GM18873 (cell line): Measurements from ENCODE around the gene COL6A3.
"Not testable (repeated sequence)": the region's sequence is repeated elsewhere in the genome, so short reads cannot be mapped to it uniquely, and the experiment has no call there.

ENCODE experiments used
- ATAC-seq: cut with Tn5 transposase; IDR thresholded peaks from one replicate; pipeline ENCODE4 v1.9.1; 2021; ENCODE audit warnings: mild to moderate bottlenecking, moderate library complexity, moderate number of reproducible peaks; ENCODE audit not compliant: unreplicated experiment, low FRiP score

The COL6A3 gene

DNA sequence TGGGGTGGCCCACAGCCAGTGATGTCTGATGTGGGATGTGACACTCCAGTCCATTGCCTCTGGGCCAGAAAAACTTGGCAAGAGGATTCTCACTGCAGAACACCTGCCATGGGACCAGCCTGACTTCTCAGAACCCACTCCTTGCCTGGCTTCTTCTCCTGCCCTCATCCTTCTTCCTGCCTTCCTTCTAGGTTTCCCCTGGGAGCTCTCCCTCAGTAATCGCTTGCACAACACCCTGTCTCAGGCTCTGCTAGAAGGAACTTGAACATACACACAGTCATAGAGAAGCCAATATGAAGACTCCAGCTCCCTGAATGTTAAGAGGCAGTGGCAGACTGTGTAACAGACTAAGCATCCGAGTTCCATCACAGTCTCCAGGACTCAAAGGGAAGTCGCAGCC, 4.3 kb upstream of the COL6A3 start:
- ATAC-seq, result no peak

DNA sequence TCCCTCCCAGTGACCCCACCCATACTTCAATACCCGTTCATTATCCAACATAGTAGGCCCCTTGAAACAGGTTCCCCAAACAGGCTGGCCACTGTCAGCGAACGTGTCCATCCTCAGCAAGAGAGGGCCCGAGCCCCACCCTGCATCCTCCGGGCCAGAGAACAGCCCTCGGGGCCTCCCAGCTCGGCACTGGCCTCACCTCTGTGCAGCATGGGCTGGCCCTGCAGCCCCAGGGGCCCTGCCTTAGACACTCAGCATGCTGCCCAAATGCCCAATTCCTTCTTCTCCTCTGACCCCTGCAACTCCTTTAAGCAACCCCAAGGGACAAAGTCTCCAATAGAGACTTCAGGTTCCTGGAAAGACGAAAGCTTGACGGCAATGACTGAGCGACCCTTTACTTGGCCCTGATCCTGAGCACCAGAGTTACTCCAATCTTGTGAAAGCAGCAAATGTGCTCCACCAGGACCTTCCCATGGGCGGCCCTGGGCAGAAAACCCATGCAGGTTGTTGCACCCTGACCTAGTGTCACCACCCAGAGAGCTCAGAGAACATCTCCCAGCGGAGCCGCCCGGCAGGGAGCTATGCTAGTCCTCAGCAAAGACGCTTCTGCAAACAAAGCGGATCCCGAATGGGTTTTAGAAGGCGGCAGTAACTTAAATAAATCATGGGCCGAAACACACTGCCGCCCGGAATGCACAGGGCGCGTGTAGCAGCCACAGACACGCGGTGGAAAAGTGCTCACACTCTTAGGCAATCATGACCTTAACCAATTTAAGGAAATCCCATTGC, 782 bp downstream of the COL6A3 start:
- no peak for ATAC-seq

DNA sequence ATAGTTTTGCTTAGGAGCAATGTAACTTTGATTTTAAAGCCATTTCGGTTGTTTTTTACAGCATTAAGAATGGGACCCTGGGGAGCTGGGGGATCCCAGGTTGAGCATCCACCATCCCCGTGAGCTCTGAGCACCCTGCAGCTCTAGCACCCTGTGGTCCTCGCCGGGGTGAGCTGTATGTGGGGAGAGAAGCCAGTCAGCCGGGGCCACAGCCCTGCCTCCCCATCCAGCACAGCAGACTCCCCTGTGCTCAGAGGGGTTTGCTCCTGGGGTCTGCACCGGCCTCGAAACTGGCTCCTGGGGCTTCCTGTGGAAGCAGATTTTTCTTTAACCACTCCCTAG, 1.3 kb downstream of the COL6A3 start:
- ATAC-seq, result no peak

DNA sequence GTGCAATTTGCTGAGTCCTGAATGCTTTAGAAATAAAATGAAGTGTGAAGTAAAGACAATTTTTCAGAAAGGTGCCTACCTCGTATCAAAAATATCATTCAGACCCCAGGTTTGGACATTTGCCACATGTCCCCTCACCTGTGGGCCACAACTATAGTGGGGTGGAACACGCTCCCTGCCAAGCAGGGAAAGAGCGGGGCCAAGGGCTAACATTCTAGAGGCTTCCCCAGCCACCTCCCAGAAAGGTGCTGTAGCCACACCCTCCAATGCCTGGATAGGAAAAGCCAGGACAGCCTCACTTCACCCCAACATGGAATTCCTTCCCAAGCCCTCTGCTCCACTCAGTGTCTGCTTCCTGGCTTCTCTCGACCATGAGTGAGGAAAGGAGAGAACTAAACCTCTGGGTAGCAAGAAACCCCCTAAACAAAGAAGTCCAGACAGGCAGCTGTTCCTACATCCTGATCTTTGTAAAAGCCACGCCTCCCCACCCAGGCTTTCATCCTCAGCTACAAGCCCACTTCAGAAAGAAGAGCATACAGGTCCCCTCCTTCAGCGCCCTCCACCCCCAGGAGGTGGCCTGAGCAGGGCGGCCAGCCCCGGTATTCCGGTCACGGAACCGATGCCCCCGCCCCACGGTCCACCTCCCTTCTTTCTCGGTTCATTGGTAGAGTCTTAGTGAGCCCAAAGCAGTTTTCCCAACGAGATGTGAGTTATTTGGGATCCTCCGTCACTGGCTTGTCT, 2.1 kb downstream of the COL6A3 start:
- ATAC-seq, result no peak

DNA sequence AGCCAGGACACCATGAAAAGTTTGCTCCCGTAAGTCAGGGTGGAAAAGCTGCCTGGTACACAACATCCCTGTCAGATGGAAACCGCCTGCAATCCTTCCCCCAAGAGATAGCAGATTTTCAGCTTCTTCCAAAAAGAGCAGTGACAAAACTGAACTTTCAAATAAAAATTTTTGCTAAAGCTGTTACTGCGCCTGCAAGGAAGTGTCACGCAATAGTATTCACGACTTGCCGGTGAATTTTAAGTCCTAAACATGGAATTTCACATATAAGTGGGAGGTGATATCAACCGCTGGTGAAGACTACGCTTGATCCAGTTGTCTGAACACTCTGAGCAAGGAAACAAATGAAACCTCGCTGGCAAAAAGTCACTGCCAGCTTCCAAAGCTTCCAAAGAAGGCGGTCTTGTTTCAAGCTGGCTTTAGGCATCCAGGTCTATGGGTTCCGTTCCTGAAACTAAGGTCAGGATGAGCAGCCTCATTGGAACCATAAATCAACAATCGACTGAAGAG, 2.8 kb downstream of the COL6A3 start:
- no peak for ATAC-seq

DNA sequence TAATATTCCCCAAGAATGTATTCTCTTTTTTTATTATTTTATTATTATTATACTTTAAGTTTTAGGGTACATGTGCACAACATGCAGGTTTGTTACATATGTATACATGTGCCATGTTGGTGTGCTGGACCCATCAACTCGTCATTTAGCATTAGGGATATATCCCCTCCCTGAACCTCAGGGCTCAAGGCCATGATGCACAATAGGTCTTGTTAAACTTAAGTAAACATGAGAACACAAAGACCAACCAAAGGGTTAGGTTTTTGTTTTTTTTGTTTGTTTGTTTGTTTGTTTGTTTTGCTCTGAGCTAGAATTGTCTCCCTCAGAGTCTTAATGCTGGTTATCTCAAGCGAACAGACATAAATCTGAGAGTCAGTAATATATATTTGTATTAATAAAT, 4.7 kb downstream of the COL6A3 start:
- ATAC-seq, result not testable (repeated sequence)

DNA sequence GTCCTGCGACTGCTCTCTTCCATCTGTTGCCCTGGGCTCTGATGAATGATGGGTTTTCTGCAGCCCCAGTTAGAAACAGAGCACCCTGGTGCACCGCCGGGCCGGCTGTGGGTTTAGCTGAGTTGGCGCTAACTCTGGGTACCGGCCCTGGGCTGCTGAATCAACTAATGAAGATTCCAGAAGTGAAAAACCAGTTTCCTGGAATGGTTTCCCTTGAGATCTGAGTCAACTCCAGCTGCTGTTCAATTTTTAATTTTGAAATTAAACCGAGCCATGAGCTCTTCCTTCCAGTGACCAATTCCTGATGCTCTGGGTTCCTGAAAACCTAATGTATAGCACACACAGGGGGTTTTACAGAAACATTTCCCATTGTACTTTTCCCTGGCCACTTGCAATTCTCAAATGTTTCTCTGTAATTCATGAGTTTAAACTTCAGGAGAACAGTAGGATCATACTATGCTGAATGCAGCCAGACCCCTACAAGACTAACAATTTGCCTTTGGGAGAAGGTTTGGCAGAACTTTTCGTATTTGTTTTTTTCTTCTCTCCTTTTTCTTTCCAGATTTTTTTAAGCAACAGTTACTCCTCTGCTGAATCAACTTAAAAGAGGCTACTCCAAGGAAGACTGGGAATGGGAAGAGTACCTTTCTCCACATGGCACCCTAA, 5.5 kb downstream of the COL6A3 start:
- ATAC-seq, result no peak

DNA sequence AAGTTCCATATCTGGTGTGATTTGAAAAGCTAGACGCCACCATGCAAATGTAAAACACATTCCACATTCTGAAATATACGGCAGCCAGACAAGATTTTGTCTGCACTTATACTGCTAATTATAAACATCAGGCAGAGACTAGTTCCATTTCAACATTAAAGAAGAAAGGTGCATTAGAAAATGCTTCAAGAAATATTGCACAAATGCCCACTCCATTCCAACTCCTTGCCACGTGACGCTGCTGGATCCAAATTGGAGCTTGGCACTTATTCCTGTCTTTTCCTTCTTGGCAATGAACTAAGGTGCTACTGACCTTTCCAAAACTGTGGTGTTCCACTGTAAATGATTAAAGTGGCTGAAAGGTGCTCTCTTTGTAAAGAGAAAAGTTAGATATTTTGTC, 6.3 kb downstream of the COL6A3 start:
- no peak for ATAC-seq

DNA sequence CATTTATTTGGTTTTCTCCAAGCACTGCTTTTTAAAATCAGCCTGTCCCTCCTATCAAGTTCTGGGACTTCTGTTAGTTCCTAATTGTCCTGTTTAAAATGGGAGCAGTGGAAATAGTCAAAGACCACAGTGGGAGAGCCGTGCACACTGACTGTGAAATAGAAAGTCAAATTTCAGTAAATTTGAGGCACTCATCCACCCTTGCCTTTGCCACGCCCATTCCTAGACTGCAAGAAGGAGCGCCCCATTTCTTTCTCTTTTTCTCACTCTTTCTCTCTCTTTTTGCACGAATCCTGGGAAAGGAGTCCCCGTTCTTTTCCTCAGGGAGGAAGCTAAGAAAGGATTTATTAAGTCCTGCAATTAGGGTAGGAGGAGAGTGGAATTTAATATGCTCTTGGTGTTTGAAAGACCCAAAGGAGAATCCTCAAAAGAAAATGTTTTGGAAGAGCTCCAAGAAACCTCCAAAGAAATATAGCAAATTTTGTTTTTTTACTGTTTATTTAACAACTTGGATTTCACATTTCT, 7.5 kb downstream of the COL6A3 start:
- ATAC-seq, result no peak

DNA sequence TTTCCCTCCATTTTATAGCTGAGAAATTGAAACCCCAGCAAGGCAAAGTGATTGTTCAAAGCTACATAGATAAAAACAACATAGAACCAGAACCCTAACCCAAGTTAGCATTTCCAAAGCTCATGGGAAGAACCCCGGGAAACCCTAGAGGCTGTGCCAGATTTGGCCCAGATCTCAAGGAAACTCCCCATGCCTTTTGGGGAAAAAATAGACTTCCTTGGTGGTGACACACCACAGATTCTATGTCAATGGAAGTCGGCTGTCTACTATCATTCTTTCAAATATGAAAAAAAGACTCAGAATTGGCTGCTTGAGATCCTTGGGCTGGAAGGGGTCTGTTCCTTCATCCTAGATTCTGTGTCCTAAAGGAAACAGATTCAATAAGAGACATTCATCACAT, 8.4 kb downstream of the COL6A3 start:
- no peak for ATAC-seq

DNA sequence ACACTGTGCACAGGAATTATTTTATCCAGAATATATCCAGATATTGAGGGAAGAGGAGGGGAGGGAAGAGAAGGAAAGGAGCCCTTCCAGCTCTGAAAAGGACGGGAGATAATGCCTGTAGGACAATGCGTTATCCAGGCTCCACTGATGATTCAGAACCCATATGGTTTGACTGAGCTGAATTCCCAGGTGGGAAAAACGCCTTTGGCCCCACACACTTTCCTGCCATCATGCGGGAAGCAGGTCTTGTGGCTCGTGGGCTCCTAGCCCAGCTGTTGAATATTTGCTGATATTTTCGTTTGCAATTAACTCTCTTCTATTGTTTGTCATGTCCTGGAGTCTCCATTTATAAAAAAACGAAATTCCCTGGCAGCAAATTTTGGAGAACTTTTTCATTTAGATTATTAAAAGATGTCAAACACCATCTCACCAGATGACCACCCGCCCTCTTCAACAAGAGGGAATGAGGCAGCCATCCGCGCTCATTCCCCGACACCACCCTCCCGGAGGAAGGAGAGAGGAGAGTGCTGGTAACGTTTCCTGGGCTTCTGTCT, 8.9 kb downstream of the COL6A3 start:
- ATAC-seq, result no peak

DNA sequence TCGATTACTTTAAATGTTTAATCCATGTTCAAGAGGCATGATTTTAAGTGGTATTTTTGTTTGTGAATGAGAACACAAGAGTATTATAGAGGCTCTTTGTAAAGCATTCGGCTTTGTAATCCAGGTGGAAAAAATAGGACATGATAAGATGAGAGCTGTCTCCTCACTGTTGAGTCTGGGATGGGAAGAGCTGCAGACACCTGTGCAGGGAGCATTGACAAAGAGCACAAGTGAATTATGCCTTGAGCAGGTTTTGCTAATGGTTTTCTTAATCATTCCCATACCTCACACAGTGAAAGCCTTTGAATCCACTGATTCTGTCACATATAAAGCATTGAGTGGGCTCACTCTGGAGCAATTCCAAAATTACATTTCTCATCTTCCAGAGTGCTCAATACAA, 9.6 kb downstream of the COL6A3 start:
- no peak for ATAC-seq

DNA sequence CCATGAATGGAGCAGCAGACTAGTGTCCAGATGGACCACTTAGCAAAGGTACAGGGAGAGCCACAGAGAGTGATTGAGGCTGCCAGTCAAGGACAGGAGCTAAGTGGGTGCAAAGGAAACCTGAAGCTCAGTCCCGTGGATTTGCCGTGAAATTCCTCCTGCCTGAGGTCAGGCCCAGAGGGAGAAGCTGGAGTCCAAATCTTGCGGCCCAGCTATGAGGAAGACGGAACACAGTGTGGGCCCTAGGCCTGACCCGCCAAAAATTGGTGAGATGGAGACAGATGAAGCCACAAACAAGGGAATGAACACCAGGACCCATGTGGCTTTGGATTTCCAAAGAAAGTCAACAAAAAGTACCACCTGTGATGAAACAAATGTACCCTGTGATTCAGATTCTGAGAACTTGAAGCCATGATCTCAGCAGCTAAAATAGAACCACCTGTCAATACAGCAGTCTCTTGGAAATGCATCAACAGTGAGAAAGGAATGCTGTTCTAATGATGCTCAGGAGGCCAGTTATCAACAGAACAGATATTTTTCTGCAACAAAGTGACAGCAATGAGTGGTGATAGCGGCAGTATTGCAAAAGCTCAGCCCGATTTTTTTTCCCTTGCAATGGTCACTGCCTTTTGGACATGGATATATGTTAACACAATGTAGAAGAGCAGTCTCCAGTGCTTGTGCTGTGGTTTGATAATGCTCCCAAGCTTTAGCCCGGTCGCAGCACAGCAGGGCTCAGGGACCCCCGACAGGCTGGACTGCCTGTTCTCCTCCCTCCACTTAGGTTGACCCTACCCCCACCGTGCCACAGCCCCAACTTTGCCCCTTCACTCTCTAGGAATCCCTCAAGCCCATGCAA, 10.7 kb downstream of the COL6A3 start:
- no peak for ATAC-seq

DNA sequence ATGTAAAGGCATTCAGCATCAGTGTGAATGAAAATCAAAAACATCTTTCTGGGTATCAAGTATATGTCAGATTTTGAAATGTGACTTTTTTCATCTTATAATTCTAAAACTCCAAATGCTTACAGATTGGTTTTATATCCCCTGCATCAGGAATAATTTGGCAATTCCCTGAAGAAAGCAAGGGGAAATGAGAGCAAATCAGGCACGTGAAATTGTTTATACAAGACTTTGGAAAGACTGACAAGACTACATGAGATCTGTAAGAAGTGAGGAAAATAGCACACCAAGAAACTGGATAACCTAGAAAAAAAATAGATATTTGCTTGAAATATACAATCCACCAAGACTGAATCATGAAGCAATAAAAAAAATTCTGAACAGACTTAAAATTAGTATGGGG, 13.8 kb downstream of the COL6A3 start:
- ATAC-seq, result no peak

DNA sequence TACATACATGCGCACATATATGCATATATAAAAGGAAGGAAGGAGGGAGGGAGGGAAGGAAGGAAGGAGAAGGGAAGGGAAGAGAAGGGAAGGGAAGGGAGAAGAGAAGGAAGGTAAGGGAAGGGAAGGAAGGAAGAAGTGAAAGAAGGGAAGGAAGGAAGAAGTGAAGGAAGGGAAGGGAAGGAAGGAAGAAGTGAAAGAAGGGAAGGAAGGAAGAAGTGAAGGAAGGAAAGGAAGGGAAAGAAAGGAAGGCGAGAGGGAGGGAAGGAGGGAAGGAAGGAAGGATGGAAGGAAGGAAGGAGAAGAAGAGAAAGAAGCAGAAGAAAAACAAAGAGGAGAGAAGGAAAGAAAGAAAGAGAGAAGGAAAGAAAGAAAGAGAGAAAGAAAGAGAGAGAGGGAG, 16.9 kb downstream of the COL6A3 start:
- no peak for ATAC-seq

DNA sequence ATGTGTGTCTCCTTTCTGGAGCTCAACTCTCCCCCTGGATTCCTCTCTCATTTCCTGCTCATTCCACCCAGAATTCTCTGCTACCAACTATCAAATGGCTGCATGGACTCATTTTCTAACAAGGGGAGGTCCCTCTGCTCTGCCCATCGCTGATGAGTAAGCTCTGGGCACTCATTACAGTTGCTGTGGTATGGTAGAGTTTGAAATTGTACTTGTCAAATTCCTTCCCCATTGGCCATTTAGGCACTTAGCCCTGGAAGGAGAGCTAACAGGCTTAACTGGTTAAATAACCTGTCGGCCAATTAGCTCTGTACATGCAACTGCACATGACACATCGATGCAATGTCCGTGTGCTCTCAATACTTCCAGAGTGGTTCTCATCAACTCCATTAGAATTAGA, 20.4 kb downstream of the COL6A3 start:
- ATAC-seq, result no peak

DNA sequence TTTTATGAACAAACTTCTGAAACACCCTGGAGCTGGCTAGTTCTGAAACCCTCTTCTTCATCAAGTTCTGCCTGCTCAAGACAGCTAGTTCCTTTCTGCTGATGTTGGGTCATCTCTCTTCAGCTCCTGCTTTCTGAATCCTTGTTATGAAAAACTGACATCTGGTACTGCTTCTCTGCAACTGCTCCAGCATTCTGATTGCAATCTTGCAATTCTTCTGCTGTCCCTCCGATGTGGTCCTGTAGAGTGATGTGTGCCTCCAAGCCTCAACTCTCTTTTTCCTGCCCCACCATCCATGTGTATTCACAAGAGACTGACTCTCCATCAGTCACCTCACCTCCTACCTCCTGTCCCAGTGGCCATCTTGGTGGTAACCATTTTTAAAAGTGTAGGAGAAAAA, 21.8 kb downstream of the COL6A3 start:
- ATAC-seq, result no peak

DNA sequence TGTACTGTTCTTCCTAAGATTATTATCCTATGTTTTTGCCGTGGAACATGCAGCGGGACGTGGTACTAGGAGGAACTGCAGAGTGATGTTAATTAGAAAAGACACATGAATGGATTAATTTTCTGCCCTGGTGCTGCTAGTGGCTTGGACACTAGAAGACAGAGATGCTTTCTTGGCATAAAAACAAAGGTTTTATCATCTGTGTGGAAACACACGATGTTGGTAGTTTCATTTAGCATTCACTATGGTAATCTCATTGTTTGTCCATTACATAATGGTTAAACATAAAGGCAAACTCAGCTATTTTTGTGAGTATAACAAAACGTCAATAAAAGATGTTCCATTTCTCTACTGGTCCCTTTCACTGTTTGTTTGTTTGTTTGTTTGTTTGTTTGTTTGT, 22.8 kb downstream of the COL6A3 start:
- no peak for ATAC-seq

DNA sequence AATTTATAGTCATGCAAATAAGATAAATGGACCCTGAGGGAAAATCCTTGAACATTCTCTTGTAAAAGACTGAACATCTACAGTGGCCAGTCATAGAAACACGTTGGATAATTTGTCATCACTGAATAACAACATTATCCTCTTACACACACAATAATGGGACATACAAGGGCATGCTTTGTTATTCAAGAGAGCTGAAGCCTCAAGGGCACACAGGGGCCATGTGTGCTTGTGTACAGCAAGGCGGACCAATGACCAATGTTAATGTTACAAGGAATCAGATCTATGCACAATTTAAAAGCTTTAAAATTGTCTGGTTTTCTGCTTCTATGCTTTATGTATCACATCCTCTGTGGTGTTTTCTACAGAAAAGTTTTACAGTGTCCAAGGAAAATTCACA, 23.7 kb downstream of the COL6A3 start:
- ATAC-seq, result no peak

DNA sequence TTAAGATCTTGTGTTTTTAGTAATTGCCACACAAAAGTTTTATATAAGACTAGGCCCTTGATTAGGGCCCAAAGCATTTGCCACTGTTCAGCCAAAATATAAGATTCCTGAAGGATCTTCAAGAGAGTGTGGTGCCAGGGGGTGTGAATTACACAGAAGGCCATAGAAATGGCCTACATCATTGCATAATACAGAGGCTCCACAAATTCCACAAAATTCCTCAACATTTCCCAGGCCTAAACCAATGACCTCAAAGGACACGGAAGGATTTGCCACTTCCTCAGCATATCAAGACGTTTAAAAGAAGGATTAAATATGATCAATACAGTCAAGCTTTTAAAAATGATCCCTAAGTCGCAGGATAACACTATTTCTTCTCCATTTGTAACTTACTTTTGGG, 24.1 kb downstream of the COL6A3 start:
- ATAC-seq, result no peak
